Measurements from ENCODE around the gene SOS1.
A peak's percentile ranks its signal among the peaks of the same experiment; 100 is the strongest.

The SOS1 gene

DNA sequence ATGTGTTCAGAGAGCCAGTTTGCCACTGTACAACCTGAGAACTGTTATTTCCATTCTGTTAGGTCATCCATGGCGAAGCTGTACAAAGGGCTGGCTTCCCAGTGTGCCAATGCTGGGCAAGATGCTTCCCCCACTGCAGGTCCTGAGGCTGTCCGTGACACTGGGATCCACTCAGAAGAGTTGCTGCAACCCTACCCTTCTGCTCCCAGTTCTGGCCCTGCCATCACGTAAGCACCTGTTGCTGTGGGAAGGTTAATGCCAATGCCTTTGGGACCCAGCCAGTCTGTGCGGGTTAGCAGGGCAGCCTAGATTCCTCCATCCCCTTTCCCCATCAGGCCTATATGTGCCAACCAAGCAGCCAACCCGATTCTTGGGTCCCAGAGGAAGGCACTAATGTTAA, 162.9 kb downstream of the SOS1 start:
- Histone ChIP-seq H3K4me3 (replicated peaks; ENCODE audit: low read depth, low read length) (no peak overlapping the region), H3K36me3 (ENCODE audit: control insufficient read depth, insufficient read depth, low read length) (no peaks in the 10 kb centered on the region), H3K27me3 (replicated peaks; ENCODE audit: control insufficient read depth, insufficient read depth, low read length) (no peaks in the 10 kb centered on the region; the same call in 1 of the 2 replicates)
- no peak for TF ChIP-seq CTCF (IDR thresholded peaks at IDR 0.05; ENCODE audit: insufficient read depth, low read length, poor library complexity, severe bottlenecking)
- no peak for DNase-seq (ENCODE audit: extremely low read depth, insufficient read length)

DNA sequence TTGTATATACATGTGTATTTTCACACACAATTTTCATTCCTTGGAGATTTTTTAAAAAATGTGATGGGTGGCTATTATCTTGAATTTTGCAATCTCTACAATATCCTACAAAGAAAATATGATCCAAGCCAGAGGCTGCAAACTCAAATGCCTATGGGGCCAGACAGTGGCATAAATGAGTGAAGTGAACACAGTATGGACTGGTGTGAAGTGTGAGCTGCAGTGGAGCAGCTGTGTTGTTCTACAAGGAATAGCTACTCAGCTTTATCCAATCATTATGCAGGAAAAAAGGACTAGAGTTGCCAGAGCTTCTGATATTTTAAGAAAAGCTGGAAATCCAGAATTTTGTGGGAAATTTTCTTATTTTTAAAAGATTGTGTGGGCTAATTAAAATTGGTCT, 169.1 kb downstream of the SOS1 start:
- no peak for TF ChIP-seq CTCF (IDR thresholded peaks at IDR 0.05; ENCODE audit: insufficient read depth, low read length, poor library complexity, severe bottlenecking)
- no peaks in the 10 kb centered on the region for H3K36me3 ChIP-seq (ENCODE audit: control insufficient read depth, insufficient read depth, low read length)
- DNase-seq (ENCODE audit: extremely low read depth, insufficient read length), result no peak
- H3K4me3 ChIP-seq (replicated peaks; ENCODE audit: low read depth, low read length), result no peak overlapping the region
- no peaks in the 10 kb centered on the region; the same call in 1 of the 2 replicates for H3K27me3 ChIP-seq (replicated peaks; ENCODE audit: control insufficient read depth, insufficient read depth, low read length)

GRCh38 chr2:38948995-38949394, 171.9 kb downstream of the SOS1 start:
- TF ChIP-seq CTCF (IDR thresholded peaks at IDR 0.05; ENCODE audit: insufficient read depth, low read length, poor library complexity, severe bottlenecking), result no peak
- H3K27me3 ChIP-seq (replicated peaks; ENCODE audit: control insufficient read depth, insufficient read depth, low read length), result no peaks in the 10 kb centered on the region; the same call in 1 of the 2 replicates
- H3K4me3 ChIP-seq (replicated peaks; ENCODE audit: low read depth, low read length), result no peak overlapping the region
- no peaks in the 10 kb centered on the region for H3K36me3 ChIP-seq (ENCODE audit: control insufficient read depth, insufficient read depth, low read length)
- no peak for DNase-seq (ENCODE audit: extremely low read depth, insufficient read length)

DNA sequence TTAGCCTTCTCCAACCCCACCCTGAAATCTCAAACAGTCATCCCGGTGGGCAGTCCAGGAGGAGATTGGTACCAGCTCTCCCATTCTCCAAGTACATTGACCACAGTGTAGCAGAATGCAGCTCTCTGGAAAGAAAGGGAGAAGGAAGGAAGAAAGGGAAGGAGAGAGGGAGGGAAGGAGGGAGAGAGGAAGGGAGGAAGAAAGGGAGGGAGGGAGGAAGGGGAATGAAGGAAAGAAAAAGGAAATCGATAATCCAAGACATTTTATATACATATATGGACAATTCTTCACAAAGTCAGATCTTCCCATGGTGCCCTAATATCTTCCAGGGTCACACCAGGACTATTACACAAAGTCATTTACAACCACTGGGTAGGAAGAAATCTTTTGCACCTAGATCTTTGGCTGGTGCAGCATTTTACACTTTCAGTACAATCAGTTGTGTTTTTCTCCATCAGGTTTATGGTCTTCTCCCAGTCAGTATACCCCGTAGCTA, 172.4 kb downstream of the SOS1 start:
- H3K36me3 ChIP-seq (ENCODE audit: control insufficient read depth, insufficient read depth, low read length), result no peaks in the 10 kb centered on the region
- no peak for DNase-seq (ENCODE audit: extremely low read depth, insufficient read length)
- no peak overlapping the region for H3K4me3 ChIP-seq (replicated peaks; ENCODE audit: low read depth, low read length)
- no peaks in the 10 kb centered on the region; the same call in 1 of the 2 replicates for H3K27me3 ChIP-seq (replicated peaks; ENCODE audit: control insufficient read depth, insufficient read depth, low read length)
- no peak for TF ChIP-seq CTCF (IDR thresholded peaks at IDR 0.05; ENCODE audit: insufficient read depth, low read length, poor library complexity, severe bottlenecking)

DNA sequence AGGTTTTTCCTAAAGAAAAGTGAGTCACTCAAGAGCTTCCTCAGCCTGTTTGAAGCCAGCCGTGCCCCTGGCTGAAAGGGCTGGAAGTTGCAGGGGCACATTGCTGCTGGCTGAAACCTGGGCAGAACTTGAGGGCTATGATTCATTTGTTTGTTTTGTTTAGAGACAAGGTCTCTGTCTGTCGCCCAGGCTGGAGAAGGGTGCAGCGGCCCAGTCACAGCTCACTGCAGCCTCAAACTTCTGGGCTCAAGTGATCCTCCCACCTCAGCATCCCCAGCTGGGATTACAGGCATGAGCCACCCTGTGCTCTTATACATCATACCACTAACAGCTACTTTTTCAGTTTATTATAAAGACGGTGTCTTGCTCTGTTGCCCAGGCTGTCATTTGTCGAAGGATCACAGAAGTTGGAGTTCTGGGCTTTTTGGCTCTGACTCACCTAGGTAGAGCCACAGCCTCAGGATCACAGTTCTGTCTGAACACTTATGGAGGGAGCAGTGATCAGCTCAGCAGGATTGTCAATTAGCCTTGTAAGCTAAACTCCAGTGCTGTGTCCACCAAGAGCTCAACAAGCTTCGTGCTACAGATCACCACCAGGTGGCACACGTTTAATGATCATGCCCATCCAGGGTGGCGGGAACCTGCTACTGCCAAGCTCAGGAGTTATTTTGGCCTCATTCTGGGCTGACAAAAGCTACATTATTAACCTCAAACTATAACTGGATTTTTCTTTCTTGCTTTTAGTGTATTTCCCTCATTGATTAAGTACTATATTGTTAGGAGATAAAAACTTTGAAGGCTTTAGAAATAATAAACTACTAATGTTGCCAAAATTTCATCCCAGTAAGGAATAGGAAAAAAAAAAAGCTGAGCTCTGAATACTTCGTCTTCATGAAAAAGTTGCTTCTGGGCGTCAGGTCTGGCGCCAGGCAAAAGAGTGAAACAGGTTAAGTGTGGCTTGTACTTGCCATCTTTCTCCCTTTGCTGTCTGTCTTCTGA, 173.3 kb downstream of the SOS1 start:
- Histone ChIP-seq H3K4me3 (replicated peaks; ENCODE audit: low read depth, low read length) (no peak overlapping the region), H3K27me3 (replicated peaks; ENCODE audit: control insufficient read depth, insufficient read depth, low read length) (no peaks in the 10 kb centered on the region), H3K36me3 (ENCODE audit: control insufficient read depth, insufficient read depth, low read length) (no peaks in the 10 kb centered on the region)
- peak; percentile 15 for DNase-seq (ENCODE audit: extremely low read depth, insufficient read length)
- TF ChIP-seq CTCF (IDR thresholded peaks at IDR 0.05; ENCODE audit: insufficient read depth, low read length, poor library complexity, severe bottlenecking), result peak; percentile 77

All from GM06990 (cell line).